ENCODE measurements around the gene ENTPD8.
"Not testable (repeated sequence)": the region's sequence is repeated elsewhere in the genome, so short reads cannot be mapped to it uniquely, and the experiment has no call there.

The ENTPD8 gene

DNA sequence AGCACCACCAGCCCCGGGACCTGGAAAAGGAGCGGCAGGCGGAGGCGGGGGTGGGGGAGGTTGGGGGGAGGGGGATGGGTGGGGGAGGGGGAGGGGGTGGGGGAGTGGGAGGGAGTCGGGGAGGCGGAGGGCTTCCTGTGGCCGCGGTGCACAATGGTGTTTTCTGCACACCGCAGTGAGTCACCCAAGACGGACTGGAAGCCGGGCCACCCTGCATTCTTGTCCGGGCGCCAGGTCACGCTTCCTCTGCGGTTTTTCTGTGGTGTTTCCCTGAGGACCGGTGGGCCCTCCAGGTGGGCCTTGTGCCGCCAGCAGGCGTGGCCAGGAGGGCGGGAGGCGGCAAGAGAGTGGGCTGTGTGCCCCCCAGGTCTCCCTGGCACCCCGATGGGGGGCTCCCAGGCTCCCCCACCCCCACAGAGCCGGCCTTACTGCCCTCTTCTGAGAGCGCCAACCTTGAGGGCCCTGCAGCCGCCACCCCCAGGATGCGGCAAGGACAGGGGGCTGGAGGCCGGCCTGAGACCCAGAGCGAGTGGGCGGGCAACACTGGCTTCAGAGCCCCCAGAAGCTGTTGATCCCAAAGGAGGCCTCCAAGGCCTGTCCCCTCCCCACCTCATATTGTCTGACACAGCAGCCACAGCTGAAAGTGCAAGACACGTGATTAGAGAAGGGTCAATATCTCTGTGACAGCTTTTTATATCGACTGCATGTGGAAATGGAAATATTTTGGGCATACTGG, 29.3 kb downstream of the ENTPD8 start:
- TF ChIP-seq CTCF (IDR thresholded peaks at IDR 0.05; ENCODE audit: insufficient read depth, missing control alignments): no peak
- DNase-seq (ENCODE audit: insufficient read length, low spot score) (no peak), FAIRE-seq (no peak)

- no peak for TF ChIP-seq CTCF (IDR thresholded peaks at IDR 0.05; ENCODE audit: insufficient read depth, missing control alignments)
- DNase-seq (ENCODE audit: insufficient read length, low spot score) (no peak), FAIRE-seq (no peak)
Observed at GRCh38 chr9:137411260-137411644, 29.9 kb downstream of the ENTPD8 start.

DNA sequence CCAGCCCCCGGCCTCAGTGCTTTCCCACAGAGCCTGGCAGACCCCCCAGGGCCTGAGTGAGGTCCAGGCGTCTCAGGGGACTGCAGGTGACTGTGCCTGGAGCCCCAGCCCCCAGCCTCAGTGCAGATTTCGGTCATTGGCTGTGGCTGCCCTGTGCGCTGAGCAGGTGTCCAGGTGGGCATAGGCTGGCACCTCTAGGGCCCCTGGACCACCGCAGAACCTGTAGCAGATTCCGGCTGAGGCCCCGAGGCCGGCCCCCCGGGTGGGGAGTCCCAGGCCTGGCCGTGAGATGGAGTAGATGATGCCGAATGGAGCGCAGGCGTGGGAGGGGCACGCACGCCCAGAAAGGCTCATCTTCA, 30.3 kb downstream of the ENTPD8 start:
- FAIRE-seq: no peak
- DNase-seq (ENCODE audit: insufficient read length, low spot score): no peak

GRCh38 chr9:137410236-137410890, 30.8 kb downstream of the ENTPD8 start:
- not testable (repeated sequence) for DNase-seq (ENCODE audit: insufficient read length, low spot score); FAIRE-seq

More for the DNA sequence above, 30.3 kb downstream of the ENTPD8 start:
- TF ChIP-seq CTCF (IDR thresholded peaks at IDR 0.05; ENCODE audit: insufficient read depth, missing control alignments): no peak

DNA sequence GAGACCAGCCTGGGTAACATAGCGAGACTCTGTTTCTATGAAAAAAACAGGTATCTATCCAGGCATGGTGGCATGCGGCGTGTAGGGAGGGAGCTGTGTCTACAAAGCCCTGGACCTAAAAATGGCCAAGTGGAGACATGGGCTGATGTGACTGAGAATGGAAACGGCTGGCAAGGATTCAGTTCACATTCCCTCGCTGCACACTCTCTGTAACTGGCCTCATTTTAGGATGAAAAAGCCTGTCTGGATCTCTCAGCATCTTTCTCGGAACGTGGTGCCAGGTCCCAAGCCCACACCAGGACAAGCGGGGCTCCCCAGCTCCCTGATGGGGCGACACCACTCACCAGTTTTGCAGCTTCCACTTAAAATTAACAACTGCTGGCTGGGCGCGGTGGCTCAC, 31.6 kb downstream of the ENTPD8 start:
- TF ChIP-seq CTCF (IDR thresholded peaks at IDR 0.05; ENCODE audit: insufficient read depth, missing control alignments): no peak
- FAIRE-seq (no peak), DNase-seq (ENCODE audit: insufficient read length, low spot score) (no peak)

DNA sequence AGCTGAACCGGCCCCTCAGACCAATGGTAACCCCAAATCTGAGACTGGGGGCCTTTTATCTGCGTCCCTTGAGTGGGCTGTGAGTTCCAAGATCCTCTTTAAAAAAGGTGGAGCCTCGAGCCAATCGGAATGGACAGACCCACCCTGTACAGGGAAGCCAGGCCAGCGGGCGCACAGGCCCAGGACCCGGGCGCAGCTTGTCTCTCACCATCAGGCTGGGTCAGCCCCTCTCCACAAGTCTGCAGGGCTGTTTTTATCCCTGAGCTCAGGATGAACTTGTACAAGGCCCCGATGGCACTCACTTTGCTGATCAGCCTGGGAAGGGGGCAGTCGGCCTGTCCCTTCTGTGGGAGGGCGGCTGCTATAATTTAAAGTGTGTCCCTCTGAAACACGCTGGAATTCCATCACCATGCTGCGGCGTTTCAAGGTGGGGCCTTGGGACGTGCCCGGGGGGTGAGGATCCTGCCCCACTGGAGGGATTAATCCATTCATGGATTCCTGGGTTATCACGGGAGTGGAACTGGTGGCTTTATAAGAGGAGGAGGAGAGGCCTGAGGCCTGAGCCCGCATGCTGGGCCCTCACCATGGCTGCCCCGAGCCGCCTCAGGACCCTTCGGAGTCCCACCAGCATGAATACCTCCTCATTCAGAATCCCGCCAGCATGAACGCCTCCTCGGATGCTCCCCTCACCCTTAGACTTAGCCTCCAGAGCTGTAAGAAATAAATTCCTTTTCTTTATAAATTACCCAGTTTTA, 32.3 kb downstream of the ENTPD8 start:
- no peak for FAIRE-seq
- no peak for TF ChIP-seq CTCF (IDR thresholded peaks at IDR 0.05; ENCODE audit: insufficient read depth, missing control alignments)

GRCh38 chr9:137407590-137408300, 33.4 kb downstream of the ENTPD8 start:
- no peak for FAIRE-seq
- no peak for TF ChIP-seq CTCF (IDR thresholded peaks at IDR 0.05; ENCODE audit: insufficient read depth, missing control alignments)
- DNase-seq (ENCODE audit: insufficient read length, low spot score): no peak

More for the DNA sequence above, 32.3 kb downstream of the ENTPD8 start:
- DNase-seq (ENCODE audit: insufficient read length, low spot score): no peak

Measured in D721Med (cell line).